NCI-H2227 (cell line): ENCODE data around the gene ANKRD13B.
"Not testable (repeated sequence)": the region's sequence is repeated elsewhere in the genome, so short reads cannot be mapped to it uniquely, and the experiment has no call there.

ENCODE experiments used
- DNase-seq: peaks from one replicate; lab custom pipeline; 2025; ENCODE audit not compliant: unreplicated experiment; lab: John Stamatoyannopoulos, UW

Gene ANKRD13B

GRCh38 chr17:29640981-29641642 lies 48.2 kb downstream of the ANKRD13B start:
- DNase-seq: no peak

DNA sequence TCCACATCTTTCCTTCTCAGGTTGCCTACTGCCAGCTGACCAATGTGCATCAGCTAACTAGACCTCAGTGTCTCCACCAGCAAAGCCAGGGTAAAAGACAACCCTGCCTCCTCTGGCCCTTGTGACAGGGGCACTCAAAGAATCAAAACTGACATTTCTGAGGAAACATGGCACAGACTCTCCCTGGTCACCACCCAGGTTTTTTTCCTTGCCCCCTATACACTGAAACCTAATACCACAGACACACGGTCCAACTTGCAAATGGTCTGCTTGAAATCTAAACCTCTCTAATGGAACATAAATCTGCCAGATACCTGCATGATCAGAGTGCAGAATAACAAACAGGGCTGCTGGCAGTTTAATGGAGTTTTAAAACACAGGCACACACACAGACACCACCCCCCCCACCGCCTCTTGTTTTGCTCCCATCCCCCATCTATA lies 49.3 kb downstream of the ANKRD13B start:
- DNase-seq: no peak

- no peak for DNase-seq
These were observed 50.9 kb downstream of the ANKRD13B start for GRCh38 chr17:29643817-29644160.

- peak; percentile 25 for DNase-seq
These were observed 52.7 kb downstream of the ANKRD13B start for GRCh38 chr17:29645515-29646051.

DNA sequence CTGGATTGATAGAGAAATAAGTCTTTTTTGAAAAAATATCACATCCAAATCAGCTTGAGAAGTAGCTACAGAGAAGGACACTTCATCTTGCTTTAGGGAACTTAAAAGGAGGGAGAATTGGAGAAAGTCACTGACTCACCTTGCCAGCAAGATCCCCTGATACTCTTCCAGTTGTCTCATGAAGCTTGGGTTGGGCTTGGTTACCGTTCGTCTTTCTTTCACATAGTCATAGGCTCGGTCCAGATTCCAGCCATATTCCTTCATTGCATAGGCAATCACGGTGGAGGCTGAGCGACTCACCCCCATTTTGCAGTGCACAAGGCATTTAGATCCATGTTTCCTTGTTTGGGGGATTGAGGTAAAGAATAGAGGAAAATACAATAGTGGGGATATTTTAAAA lies 55.1 kb downstream of the ANKRD13B start:
- DNase-seq: no peak

DNA sequence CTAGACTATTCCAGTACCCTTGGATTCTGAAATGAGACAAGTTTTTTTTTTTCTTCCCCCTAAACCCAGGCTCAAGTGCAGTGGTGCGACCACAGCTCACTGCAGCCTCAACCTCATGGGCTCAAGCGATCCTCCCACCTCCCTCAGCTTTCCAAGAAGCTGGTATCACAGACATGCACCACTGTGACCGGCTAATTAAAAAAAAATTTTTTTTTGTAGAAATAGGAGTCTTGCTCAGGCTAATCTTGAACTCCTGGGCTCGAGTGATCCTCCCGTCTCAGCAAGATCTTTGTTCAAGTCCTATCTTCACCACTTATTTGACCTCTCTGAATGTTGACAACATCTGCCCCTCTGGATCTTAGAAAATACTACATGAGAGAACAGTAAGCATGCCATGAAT lies 56.4 kb downstream of the ANKRD13B start:
- no peak for DNase-seq

- no peak for DNase-seq
These were observed 57.5 kb downstream of the ANKRD13B start for GRCh38 chr17:29650396-29650795.

DNA sequence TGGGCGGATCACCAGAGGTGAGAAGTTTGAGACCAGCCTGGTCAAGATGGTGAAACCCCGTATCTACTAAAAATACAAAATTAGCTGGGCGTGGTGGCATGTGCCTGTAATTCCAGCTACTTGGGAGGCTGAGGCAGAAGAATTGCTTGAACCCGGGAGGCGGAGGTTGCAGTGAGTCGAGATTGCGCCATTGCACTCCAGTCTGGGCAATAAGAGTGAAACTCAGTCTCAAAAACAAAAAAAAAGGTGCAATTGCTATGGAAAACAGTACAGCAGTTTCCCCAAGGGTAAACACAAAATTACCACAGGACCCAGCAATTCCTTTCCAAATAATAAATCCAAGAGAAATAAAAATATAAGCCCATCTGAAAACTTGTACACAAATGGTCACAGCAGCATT lies 59.0 kb downstream of the ANKRD13B start:
- DNase-seq: not testable (repeated sequence)

GRCh38 chr17:29652976-29653375 lies 60.0 kb downstream of the ANKRD13B start:
- DNase-seq: no peak

GRCh38 chr17:29653995-29654714 lies 61.2 kb downstream of the ANKRD13B start:
- no peak for DNase-seq

- no peak for DNase-seq
These were observed 62.4 kb downstream of the ANKRD13B start for GRCh38 chr17:29655323-29655722.

GRCh38 chr17:29659155-29659554 lies 66.2 kb downstream of the ANKRD13B start:
- no peak for DNase-seq

- no peak for DNase-seq
These were observed 68.3 kb downstream of the ANKRD13B start for GRCh38 chr17:29661213-29661612.

DNA sequence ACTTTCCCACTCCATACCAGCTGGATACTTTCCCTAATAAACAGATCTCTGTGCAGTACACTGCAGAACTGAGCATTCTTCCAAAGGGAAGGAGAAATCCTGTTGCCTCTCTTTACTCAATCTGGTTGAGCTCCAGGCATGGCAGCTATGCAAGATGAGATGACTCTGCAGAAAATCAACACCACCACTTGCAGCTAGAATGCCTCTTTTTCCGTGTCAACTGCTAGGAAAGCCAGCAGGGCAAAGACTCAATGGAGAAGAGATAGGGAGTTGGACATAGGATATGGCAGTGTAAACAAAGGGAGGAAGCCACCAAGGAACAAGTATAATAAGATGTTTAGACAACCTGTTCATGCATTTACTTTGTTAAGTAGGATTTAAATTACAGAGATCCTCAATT lies 70.2 kb downstream of the ANKRD13B start:
- no peak for DNase-seq
